Thoracic aorta endothelial cell (primary cell): ENCODE results near the gene ZNF318. TPM values are rescaled to one million over a fixed set of nuclear protein-coding genes. Genes with fewer than 3 reads are reported as not detected.

ENCODE experiments used
- small RNA-seq: library from RNA; depleted of rRNA; stranded (forward); fragments of <200 nt; gene quantifications from one replicate; pipeline ENCODE3, GENCODE V24; 2012
- total RNA-seq: library from RNA; depleted of rRNA; stranded (reverse); fragments of >200 nt; gene quantifications from 2 replicates; pipeline ENCODE4 v1.2.3, GENCODE V29; 2012

The ZNF318 gene
- total RNA-seq = 12.1 and 13.8 TPM in 2 replicates

GRCh38 chr6:43369174-43370002 lies at the start of gene ZNF318:
TSS of gene ZNF318 (minus strand) at chr6:43369647. CDS start at chr6:43369365, 282 bp downstream.

GRCh38 chr6:43308101-43308989 lies 61.1 kb downstream of the ZNF318 start, which contains the start of gene CRIP3:
TSS of gene CRIP3 (minus strand) at chr6:43308826. CDS start at chr6:43308792, 34 bp downstream.

GRCh38 chr6:43297644-43298564 lies 71.5 kb downstream of the ZNF318 start, which contains the start of gene SLC22A7:
TSS of gene SLC22A7 (plus strand) at chr6:43298260. CDS start at chr6:43298359, 99 bp downstream.

Small RNAs within 50 kb of the gene (small RNA-seq; reads per million reads assigned to genes)
- gene AL590383.1 (not detected), gene RPL12P47 (not detected)

Other genes starting within 250 kb of the ZNF318 start
- gene SRF, start 198.4 kb downstream of the ZNF318 start, total RNA-seq = 22.5 and 28.9 TPM in 2 replicates
- 23.3 and 26.6 TPM in 2 replicates for gene CUL9, start 187.5 kb downstream of the ZNF318 start, total RNA-seq
- gene DNPH1, start 140.2 kb downstream of the ZNF318 start, total RNA-seq = 30.5 and 51.6 TPM in 2 replicates
- gene TTBK1, start 126.2 kb downstream of the ZNF318 start, total RNA-seq = under 0.01 and 0.14 TPM in 2 replicates
- gene SLC22A7, start 71.4 kb downstream of the ZNF318 start, total RNA-seq = not detected in 2 replicates
- not detected in 2 replicates for gene CRIP3, start 60.8 kb downstream of the ZNF318 start, total RNA-seq
- 21.7 and 22.8 TPM in 2 replicates for gene ABCC10, start 57.9 kb upstream of the ZNF318 start, total RNA-seq
- gene DLK2, start 85.9 kb upstream of the ZNF318 start, total RNA-seq = 0.22 and 0.27 TPM in 2 replicates
- 12.6 and 15.6 TPM in 2 replicates for gene TJAP1, start 107.9 kb upstream of the ZNF318 start, total RNA-seq
- gene LRRC73, start 140.7 kb upstream of the ZNF318 start, total RNA-seq = 0.27 TPM in 1 of 2 replicates, not detected in the other
- gene YIPF3, start 147.3 kb upstream of the ZNF318 start, total RNA-seq = 76.7 and 83.6 TPM in 2 replicates
- gene POLR1C, start 147.4 kb upstream of the ZNF318 start, total RNA-seq = 40.2 and 41.1 TPM in 2 replicates
- 55.5 and 56.4 TPM in 2 replicates for gene XPO5, start 206.4 kb upstream of the ZNF318 start, total RNA-seq
- gene POLH, start 206.5 kb upstream of the ZNF318 start, total RNA-seq = 41.5 and 42.6 TPM in 2 replicates